Measurements from ENCODE around the gene ONECUT1. TPM values are rescaled to one million over a fixed set of nuclear protein-coding genes. Genes with fewer than 3 reads are reported as not detected.

Gene ONECUT1
- total RNA-seq, 1 donor from 2014 or later: not detected

DNA sequence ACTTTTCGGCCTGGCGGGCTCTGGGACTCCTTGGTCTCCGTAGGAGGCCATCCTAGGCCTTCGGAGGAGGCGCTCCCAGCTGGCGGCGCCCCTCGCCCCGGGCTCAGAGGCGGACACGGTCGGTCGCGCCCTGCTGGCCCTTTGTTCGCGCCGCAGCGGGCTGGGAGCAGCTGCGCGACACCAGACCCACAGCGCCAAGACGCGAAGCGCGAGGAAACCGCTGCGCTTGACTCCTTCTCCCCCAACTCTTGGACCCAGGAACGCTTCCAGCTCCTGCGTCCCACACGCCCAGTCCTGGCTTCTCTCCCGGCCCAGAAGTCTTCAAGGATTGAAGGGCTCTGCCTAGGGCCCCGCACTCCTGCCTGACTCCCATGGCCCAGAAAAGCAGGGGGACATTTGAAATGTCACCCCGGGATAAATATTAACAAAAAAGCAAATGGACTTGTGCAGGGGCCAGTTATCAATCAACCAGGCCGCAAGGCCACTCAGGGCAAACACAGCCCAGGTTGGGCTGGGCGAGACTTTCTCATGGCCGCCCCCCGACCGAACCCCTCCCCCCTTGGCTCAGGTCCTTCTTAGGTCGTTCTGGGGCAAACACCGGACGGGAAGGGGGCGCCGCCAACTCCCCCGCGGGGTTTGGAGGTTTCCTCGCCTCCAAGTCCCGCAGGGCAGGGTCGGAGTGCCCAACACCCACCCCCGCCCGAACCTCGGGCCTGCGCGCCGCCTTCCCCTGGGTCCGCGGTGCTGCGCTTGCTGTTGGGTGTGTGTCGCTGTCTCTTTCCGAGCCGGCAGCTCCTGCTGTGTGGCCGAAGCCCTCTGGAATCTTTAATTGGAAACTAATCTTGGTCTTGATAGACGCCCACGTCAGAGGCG, 5.1 kb downstream of the ONECUT1 start:
- DNase-seq (no peak), ATAC-seq (no peak)
- intact Hi-C loops (cut with micrococcal nuclease): no loop called here

DNA sequence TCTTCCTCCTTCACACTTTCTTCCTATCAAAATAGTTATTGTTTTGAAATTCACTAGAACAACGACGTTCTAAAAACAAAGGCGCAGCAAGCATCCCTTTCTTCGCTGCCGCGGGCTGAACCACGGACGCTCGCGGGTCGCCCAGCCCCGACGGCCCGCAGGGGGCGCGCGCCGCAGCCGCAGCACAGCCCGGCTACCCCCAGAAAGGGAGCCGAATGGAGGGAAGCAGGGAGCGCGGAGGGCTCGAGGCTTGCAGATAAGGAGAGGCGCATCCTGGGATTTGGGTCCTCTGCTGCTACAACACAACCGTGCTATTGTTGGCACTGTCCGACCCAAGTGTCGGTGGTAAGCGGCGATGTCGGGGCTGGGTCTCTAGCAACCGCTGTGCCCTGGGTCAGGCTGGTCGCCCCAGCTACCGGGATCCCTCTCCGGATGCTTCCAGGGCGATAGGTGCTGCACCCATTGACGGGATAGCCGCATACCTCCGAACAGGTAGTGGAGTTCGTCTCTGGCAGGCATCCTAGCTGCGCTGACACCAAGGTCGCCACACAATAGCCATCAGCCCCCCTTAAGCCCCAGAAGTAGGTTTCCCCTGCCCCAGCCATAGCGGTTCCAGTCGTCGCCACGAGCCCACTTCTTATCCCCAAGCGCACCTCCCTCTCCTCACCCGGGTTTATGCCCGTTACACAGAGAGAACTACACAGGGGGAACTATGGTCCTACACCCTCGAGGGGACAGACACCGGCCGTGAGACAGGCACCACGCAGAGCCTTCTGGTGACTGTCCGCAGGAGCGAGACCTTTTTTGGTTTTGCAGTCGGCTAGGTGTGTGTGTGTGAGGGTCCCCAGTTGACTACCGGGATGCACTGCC, 6.0 kb downstream of the ONECUT1 start:
- intact Hi-C loops (cut with micrococcal nuclease): no loop called here
- DNase-seq: no peak
- ATAC-seq: peak; percentile 50

DNA sequence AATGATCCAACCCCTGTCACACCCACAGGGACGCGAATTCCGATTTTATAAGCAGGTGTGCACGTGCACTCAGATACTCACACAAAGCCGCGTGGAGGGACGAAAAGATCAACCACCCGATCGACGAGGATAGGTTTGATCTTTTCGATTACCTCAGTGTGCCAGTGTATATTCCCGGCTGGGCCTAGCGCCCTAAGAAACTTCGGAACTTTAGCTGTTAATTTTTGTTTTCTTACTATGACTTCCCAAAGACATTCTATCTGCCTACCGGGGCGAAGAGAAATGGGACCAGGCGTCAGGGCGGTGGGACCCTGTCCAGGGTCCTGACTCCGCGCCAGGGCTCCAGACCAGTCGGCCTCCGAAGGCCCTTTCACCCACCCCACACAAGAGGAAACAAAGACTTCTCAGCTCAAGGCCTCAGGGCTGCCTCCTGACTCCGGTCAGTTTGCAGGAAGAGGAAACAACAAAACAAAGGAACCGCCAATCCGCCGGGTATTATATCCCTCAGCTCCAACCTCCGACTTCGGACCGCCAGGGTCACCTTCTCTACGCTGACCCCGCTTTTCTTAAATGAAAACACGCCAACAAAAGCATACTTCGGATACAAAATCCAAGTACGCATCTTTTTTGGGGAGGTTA, 6.8 kb downstream of the ONECUT1 start:
- intact Hi-C loops (cut with micrococcal nuclease): no loop called here
- DNase-seq (no peak), ATAC-seq (no peak)

GRCh38 chr15:52782514-52782913, 7.6 kb downstream of the ONECUT1 start:
- DNase-seq (no peak), ATAC-seq (no peak)
- intact Hi-C loops (cut with micrococcal nuclease): no loop called here

GRCh38 chr15:52780172-52780980, 9.8 kb downstream of the ONECUT1 start:
- DNase-seq (peak; percentile 69), ATAC-seq (peak; percentile 60)

DNA sequence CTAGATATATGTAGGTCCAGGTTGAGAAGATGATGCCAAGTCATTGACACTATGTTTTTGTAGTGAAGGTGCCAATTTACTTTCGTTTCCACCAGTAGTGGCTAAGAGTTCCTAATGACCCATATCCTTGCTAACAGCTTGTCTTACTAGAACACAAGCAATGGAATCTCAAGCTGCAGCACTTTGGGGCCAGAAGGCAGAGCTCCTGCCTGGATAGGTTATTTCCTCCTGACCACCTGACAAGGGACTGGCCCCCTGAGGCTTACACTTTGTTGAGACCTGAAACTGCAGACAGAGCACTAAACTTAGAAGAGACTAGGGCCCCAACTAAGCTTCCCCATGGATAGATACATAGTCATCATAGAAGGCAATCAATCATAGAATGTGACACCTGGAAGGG, 11.7 kb downstream of the ONECUT1 start:
- intact Hi-C loops (cut with micrococcal nuclease): no loop called here
- no peak for DNase-seq
- ATAC-seq: no peak

More at GRCh38 chr15:52780172-52780980, 9.8 kb downstream of the ONECUT1 start:
- intact Hi-C loops (cut with micrococcal nuclease): no loop called here

DNA sequence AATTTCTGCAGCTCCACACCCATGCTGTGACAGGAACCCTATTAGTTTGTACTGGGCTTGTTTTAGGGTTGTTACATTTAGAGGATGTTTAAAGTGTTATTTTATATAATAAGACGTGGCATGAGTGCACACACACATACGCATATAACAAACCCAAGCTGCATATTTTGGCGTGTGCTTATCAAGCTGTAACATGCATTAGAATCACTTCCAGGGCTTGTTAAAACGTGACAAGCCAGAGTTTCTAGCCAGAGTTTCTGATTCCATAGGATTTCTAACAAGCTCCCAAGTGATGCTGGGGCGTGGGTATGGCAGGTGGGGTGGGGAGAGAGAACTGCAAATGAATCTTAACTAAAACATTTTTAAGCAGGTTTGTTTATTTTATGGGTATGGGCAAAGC, 17.4 kb downstream of the ONECUT1 start:
- no peak for DNase-seq
- no peak for ATAC-seq
- intact Hi-C loops (cut with micrococcal nuclease): no loop called here

GRCh38 chr15:52765785-52766184, 24.4 kb downstream of the ONECUT1 start:
- no peak for DNase-seq
- no peak for ATAC-seq
- intact Hi-C loops (cut with micrococcal nuclease): no loop called here

DNA sequence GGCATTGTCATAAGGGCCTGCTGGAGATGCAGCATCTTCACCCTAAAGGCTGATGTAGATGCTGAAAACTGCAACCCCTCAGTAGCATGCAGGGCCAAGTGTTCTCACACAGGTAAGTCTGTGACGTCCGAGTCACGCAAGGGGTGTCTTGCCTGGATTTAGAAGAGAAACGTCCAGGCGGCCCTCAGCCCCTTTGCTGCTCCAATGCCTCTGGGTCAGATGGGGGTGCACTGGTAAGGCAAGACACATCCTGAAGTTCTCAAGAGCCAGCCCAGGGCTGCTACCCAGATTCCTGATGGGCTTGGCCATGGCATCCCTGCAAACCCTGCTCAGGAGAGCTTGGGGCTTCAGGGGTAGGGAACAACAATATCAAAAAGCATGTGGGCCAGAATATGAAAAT, 25.4 kb downstream of the ONECUT1 start:
- intact Hi-C loops (cut with micrococcal nuclease): no loop called here
- DNase-seq (no peak), ATAC-seq (no peak)

DNA sequence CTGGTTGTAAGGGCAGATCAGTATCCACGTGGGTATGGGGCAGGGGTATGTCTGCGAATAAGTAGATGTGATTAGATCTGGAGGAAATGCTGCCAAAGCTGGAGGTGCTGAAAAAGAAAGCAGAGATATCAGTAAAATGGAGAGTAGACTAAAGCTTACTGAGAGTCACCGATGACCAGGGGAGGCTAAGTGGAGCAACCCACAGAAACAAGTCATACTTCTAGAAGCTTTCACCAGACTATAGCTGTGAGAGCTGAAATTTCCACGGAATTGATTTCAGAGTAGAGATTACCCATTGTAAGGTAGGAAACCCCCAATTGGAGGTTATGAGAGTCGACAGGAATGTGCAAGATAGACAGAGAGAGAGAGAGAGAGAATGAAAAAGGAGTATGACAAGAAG, 27.5 kb downstream of the ONECUT1 start:
- ATAC-seq: no peak
- intact Hi-C loops (cut with micrococcal nuclease): no loop called here
- DNase-seq: no peak

GRCh38 chr15:52760562-52760961, 29.6 kb downstream of the ONECUT1 start:
- DNase-seq (no peak), ATAC-seq (no peak)
- intact Hi-C loops (cut with micrococcal nuclease): no loop called here

DNA sequence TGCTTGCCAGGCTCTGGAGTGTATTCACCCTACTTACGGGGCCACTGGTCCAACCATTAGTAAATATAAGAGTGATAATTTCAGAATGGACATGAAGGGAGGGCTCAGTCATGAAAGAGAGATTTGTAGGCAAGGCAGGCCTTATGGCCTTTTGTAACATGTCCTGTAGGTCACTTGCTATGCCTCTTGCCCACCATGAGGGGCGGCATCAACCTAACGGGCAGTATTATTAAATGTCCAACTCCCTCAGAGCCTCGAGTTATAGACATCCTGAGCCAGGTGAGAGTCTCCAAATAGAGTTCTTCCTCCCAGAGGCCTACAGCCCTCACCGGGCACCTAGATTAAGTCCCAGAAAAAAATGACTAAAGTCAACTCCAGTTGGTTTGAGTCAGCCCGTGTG, 30.2 kb downstream of the ONECUT1 start:
- intact Hi-C loops (cut with micrococcal nuclease): no loop called here
- ATAC-seq (no peak), DNase-seq (no peak)

GRCh38 chr15:52757496-52757895, 32.6 kb downstream of the ONECUT1 start:
- ATAC-seq (no peak), DNase-seq (no peak)
- intact Hi-C loops (cut with micrococcal nuclease): no loop called here

DNA sequence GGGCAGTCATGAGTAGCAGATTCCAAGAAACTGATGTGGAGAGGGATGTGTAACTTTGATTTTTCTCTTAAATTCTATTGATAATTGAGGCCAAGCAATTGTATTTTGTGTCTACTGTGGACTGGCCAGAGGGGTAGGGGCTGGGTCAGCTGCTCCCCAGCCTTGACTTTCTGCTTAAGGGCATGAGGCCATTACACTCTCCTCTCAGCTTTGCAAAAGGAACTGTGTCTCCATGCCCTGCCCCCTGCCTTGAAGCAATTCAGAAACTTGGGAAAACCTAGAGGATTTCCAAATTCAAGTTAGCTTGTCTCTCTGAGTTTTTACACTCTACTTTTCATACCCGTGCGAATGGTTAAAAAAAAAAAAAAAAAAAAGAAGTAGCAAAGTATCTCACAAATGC, 38.6 kb downstream of the ONECUT1 start:
- DNase-seq (no peak), ATAC-seq (no peak)
- intact Hi-C loops (cut with micrococcal nuclease): no loop called here

GRCh38 chr15:52749258-52749657, 40.9 kb downstream of the ONECUT1 start:
- intact Hi-C loops (cut with micrococcal nuclease): no loop called here
- ATAC-seq: no peak

DNA sequence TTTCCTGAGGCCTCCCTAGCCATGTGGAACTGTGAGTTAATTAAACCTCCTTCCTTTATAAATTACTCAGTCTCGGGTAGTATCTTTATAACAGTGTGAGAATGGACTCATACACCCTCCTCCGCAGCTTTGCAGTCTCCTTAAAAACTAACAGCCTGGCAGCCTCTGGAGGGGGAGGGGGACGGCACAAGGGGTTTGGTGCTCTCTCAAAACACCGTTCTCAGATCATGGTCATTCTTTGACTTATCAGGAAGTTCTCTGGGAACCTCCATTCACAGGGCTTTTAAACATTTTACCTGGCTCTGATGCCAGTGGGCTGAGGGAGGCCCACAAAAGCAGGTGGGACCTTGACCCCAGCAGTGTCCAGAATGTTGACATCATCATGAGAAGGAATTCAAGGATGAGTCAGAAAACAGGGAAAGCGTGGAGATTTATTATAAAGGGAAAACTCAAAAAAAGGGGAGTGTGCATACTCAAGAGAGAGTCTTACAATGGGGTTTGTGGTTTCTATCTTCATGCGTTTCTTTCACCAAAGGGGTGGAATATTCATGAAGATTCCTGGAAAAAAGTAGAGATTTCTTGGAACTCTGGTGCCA, 43.9 kb downstream of the ONECUT1 start:
- DNase-seq (no peak), ATAC-seq (no peak)
- intact Hi-C loops (cut with micrococcal nuclease): no loop called here

More at GRCh38 chr15:52749258-52749657, 40.9 kb downstream of the ONECUT1 start:
- no peak for DNase-seq

- ATAC-seq (no peak), DNase-seq (no peak)
- intact Hi-C loops (cut with micrococcal nuclease): no loop called here
Measured at GRCh38 chr15:52745326-52746161, 44.6 kb downstream of the ONECUT1 start.

DNA sequence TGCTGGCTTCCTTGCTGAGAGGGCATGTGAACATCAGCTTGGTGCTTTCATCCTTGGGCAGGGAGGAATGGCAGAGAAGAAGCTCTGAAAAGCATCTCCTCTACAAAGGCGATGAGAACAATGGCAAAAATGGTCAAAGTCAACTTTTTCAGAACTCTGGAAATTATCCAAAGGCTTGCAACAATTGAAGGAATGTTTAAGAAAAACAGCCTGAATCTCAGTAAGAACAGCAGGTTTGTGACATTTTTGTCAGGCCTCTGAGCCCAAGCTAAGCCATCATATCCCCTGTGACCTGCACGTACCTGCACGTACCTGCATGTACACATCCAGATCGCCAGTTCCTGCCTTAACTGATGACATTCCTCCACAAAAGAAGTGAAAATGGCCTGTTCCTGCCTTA, 51.8 kb downstream of the ONECUT1 start:
- no peak for ATAC-seq
- no peak for DNase-seq
- intact Hi-C loops (cut with micrococcal nuclease): loop anchor here (10.0 kb wide), 1 partner anchor 114 kb away; no protein-coding TSS in a partner anchor
